HepG2 (cell line): ENCODE results near the gene ADAMTS17. TPM values are rescaled to one million over a fixed set of nuclear protein-coding genes. Genes with fewer than 3 reads are reported as not detected.

Experiments used
- ATAC-seq: fragments of 200-7000 bp; cut with Tn5 transposase; 3 replicates; pipeline ENCODE4 v1.9.1; 2020; ENCODE audit warnings: mild to moderate bottlenecking, moderate library complexity
- BruUV-seq: library from RNA; stranded (reverse); fragments of 400-500 nt; replicated peaks from 2 replicates; lab custom pipeline; 2021; lab: Mats Ljungman, UMichigan
- CTCF ChIA-PET: fragments of 300-600 bp; formaldehyde crosslinking; extraction: SDS; loops from one replicate; lab custom pipeline; 2021; ENCODE audit warnings: low total read pairs, inconsistent platforms, low intra/inter-chr PET ratio; lab: Yijun Ruan, JAX
- POLR2A ChIA-PET: fragments of 350-600 bp; sonication (Branson Sonifier 250); formaldehyde crosslinking; loops from one replicate; lab custom pipeline; 2020; ENCODE audit warnings: antibody characterized with exemption, inconsistent platforms; lab: Yijun Ruan, JAX
- DNase-seq: peaks from one replicate; pipeline ENCODE4 v3.0.0-alpha.2; 2015; ENCODE audit warnings: low spot score
- FAIRE-seq: peaks from 3 replicates; lab custom pipeline; 2011; peaks lifted over from hg19 to GRCh38; lab: Jason Lieb, UNC
- H2AFZ ChIP-seq: one replicate; pipeline ENCODE4 v1.6.1; 2011; ENCODE audit warnings: low read length, inconsistent platforms
- H3K27ac ChIP-seq: fragments of 300-600 bp; 3 replicates; pipeline ENCODE4 v1.8.0; 2011; ENCODE audit warnings: mixed run types, mild to moderate bottlenecking, mixed read lengths, low read length, inconsistent platforms; ENCODE audit not compliant: insufficient read depth; ENCODE audit errors: extremely low read length
- H3K27me3 ChIP-seq, 2 experiments: fragments of 200-600 bp in 1 of 2; 2 replicates in 1 of 2; 3 replicates in 1 of 2; pipeline versions ENCODE4 v1.6.0 to v1.8.0; 2011; ENCODE audit warnings: low read length in 2 of 2, mild to moderate bottlenecking in 2 of 2, moderate library complexity in 2 of 2, inconsistent platforms in 1 of 2; ENCODE audit not compliant: insufficient read depth in 2 of 2, control insufficient read depth in 1 of 2
- H3K36me3 ChIP-seq, 2 experiments: fragments of 200-600 bp in 1 of 2; replicated peaks in 1 of 2; 2 replicates in 1 of 2; 3 replicates in 1 of 2; pipeline versions ENCODE4 v1.5.1 to v1.8.0; 2011; ENCODE audit warnings: low read length in 2 of 2, inconsistent platforms in 1 of 2; ENCODE audit not compliant: insufficient read depth in 2 of 2, control insufficient read depth in 1 of 2
- H3K4me1 ChIP-seq: 2 replicates; pipeline ENCODE4 v1.5.1; 2012; ENCODE audit warnings: low read length, inconsistent platforms; ENCODE audit not compliant: insufficient read depth
- H3K4me2 ChIP-seq: 2 replicates; pipeline ENCODE4 v1.6.0; 2011; ENCODE audit warnings: low read depth, low read length, inconsistent platforms
- H3K4me3 ChIP-seq, 3 experiments: fragments of 200-600 bp in 1 of 3; sonication (generic), shearing (Covaris generic) in 1 of 3; replicated peaks in 1 of 3; 2 replicates each; pipeline ENCODE4 v1.5.1; 2011 to 2016; ENCODE audit warnings: low read length in 3 of 3, inconsistent platforms in 2 of 3, low read depth in 2 of 3, mild to moderate bottlenecking in 2 of 3, control low read depth in 1 of 3, mixed read lengths in 1 of 3; ENCODE audit not compliant: insufficient read depth in 1 of 3
- H3K79me2 ChIP-seq: one replicate; pipeline ENCODE4 v1.6.1; 2011; ENCODE audit warnings: low read length, inconsistent platforms; ENCODE audit not compliant: insufficient read depth
- H3K9ac ChIP-seq: 2 replicates; pipeline ENCODE4 v1.6.0; 2011; ENCODE audit warnings: mild to moderate bottlenecking, low read depth, low read length, inconsistent platforms; ENCODE audit not compliant: insufficient read depth
- H3K9me3 ChIP-seq: 2 replicates; pipeline ENCODE4 v1.5.1; 2012; ENCODE audit warnings: mild to moderate bottlenecking, low read length
- H4K20me1 ChIP-seq: 2 replicates; pipeline ENCODE4 v1.6.0; 2011; ENCODE audit warnings: inconsistent platforms, mild to moderate bottlenecking, low read length, moderate library complexity; ENCODE audit not compliant: insufficient read depth
- ASH2L ChIP-seq: fragments of 300-600, 200-600 bp; sonication (generic); IDR thresholded peaks from 2 replicates; pipeline ENCODE4 v1.7.0; 2017; ENCODE audit warnings: low read depth, mild to moderate bottlenecking, moderate library complexity, mixed read lengths, low read length; ENCODE audit not compliant: insufficient read length
- HNRNPLL ChIP-seq: fragments of 200-400 bp; formaldehyde crosslinking; IDR thresholded peaks from 2 replicates; pipeline ENCODE4 v1.6.1; 2017; ENCODE audit warnings: mild to moderate bottlenecking, low read depth, low read length; ENCODE audit not compliant: poor library complexity, severe bottlenecking
- KDM2A ChIP-seq: sonication (generic); formaldehyde crosslinking; IDR thresholded peaks from 2 replicates; pipeline ENCODE4 v1.4.0; 2020; ENCODE audit warnings: low read depth, missing genetic modification reagents, borderline replicate concordance
- KLF11 ChIP-seq: IDR thresholded peaks from 2 replicates; pipeline ENCODE4 v1.6.1; 2016; ENCODE audit warnings: missing compliant biosample characterization
- KMT2A ChIP-seq: sonication (generic); formaldehyde crosslinking; IDR thresholded peaks from 2 replicates; pipeline ENCODE4 v1.4.0; 2020; ENCODE audit warnings: missing genetic modification reagents
- MAF1 ChIP-seq: sonication (generic); formaldehyde crosslinking; IDR thresholded peaks from 2 replicates; pipeline ENCODE4 v1.5.0; 2020; ENCODE audit warnings: missing genetic modification reagents, borderline replicate concordance
- MIER2 ChIP-seq: IDR thresholded peaks from 2 replicates; pipeline ENCODE4 v1.6.1; 2016; ENCODE audit warnings: missing biosample characterization, missing genetic modification reagents
- NFYC ChIP-seq: IDR thresholded peaks from 2 replicates; pipeline ENCODE4 v1.6.1; 2016; ENCODE audit warnings: missing genetic modification reagents, missing compliant biosample characterization
- RFX3 ChIP-seq: IDR thresholded peaks from 2 replicates; pipeline ENCODE4 v1.6.1; 2016; ENCODE audit warnings: missing biosample characterization, missing genetic modification reagents
- RXRA ChIP-seq: sonication (generic); formaldehyde crosslinking; IDR thresholded peaks from 2 replicates; pipeline ENCODE4 v1.5.1; 2020; ENCODE audit warnings: missing genetic modification reagents
- SYNCRIP ChIP-seq: fragments of 200-400 bp; formaldehyde crosslinking; IDR thresholded peaks from 2 replicates; pipeline ENCODE4 v1.6.1; 2018; ENCODE audit warnings: mild to moderate bottlenecking, low read depth, low read length; ENCODE audit not compliant: insufficient read depth
- ZNF512B ChIP-seq: sonication (generic); formaldehyde crosslinking; IDR thresholded peaks from 2 replicates; pipeline ENCODE4 v1.5.1; 2020; ENCODE audit warnings: missing genetic modification reagents, mild to moderate bottlenecking, borderline replicate concordance
- ZNF670 ChIP-seq: sonication (generic); formaldehyde crosslinking; IDR thresholded peaks from 2 replicates; pipeline ENCODE4 v1.8.0; 2022; ENCODE audit warnings: mild to moderate bottlenecking, missing genetic modification reagents, borderline replicate concordance
- ZNF816 ChIP-seq: sonication (generic); formaldehyde crosslinking; IDR thresholded peaks from 2 replicates; pipeline ENCODE4 v1.8.0; 2022; ENCODE audit warnings: missing genetic modification reagents, mild to moderate bottlenecking, borderline replicate concordance
- ZSCAN9 ChIP-seq: IDR thresholded peaks from 2 replicates; pipeline ENCODE4 v1.6.1; 2016; ENCODE audit warnings: borderline replicate concordance
- WGBS: methylation state at CpG from one replicate; pipeline ENCODE4 v1.1.6; 2017; ENCODE audit warnings: low lambda C conversion rate; 5-methylcytosine and 5-hydroxymethylcytosine counted together
- in situ Hi-C: cut with HindIII; loops from 2 replicates; pipeline ENCODE4 v1.10.0; 2017; ENCODE audit warnings: low pct_unique_long_range_greater_than_20kb; ENCODE audit not compliant: extremely low pct_ligation_motif_present
- intact Hi-C: fragments of 100-400 bp; cut with micrococcal nuclease; formaldehyde crosslinking; loops from one replicate; pipeline ENCODE4 v1.10.0; 2022; ENCODE audit not compliant: unreplicated experiment
- polyA plus RNA-seq, 8 experiments: library from polyadenylated mRNA; depleted of rRNA in 3 of 8; stranded (reverse) in 7 of 8; unstranded in 1 of 8; fragments of >200 nt; fragmentation: Illumina TruSeq in 4 of 8; extraction: Trizol in 4 of 8; gene quantifications; 2 replicates each; pipeline versions ENCODE4 v1.2.1 to v1.2.3, GENCODE V29; 2011 to 2016; ENCODE audit warnings: low read depth in 4 of 8, missing spikeins in 1 of 8, mixed read lengths in 1 of 8; ENCODE audit not compliant: insufficient read depth in 1 of 8
- total RNA-seq, 5 experiments: library from RNA; depleted of rRNA; stranded (reverse); fragments of >200 nt; fragmentation: Illumina TruSeq; extraction: Trizol; gene quantifications; 2 replicates each; pipeline ENCODE4 v1.2.3, GENCODE V29; 2016; ENCODE audit warnings: low read depth in 1 of 5

Gene ADAMTS17
- total and polyA plus RNA-seq, 2 of the 13 experiments (the other 11 are each of a cell fraction or from before 2014, with no cell fraction given) = 0.02 to 0.04 TPM

- Histone ChIP-seq H4K20me1 (no peaks in the 10 kb centered on the region), H3K27me3 (no peaks in the 10 kb centered on the region; a peak in 2 of 5 replicates), H3K9ac (no peak overlapping the region), H3K4me3 (no peak overlapping the region), H3K4me2 (no peak overlapping the region), H3K4me1 (no peaks in the 10 kb centered on the region), H3K36me3 (no peaks in the 10 kb centered on the region), H3K27ac (no peak overlapping the region), H3K79me2 (no peaks in the 10 kb centered on the region), H3K9me3 (no peaks in the 10 kb centered on the region), H2AFZ (no peak overlapping the region)
- CTCF ChIA-PET = no interaction called here
- POLR2A ChIA-PET = no interaction called here
- intact Hi-C loops = no loop called here
- FAIRE-seq (no peak), DNase-seq (no peak), ATAC-seq (no peak)
- WGBS = 64% methylated on average over 4 of the region's 17 CpGs
- in situ Hi-C loops = no loop called here
- no peak for TF ChIP-seq KDM2A (CRISPR knock-in tag)
- no peak for TF ChIP-seq NFYC (CRISPR knock-in tag)
- TF ChIP-seq MAF1 = no peak
- no peak for TF ChIP-seq ZNF512B
- no peak for TF ChIP-seq KLF11 (CRISPR knock-in tag)
- no peak for TF ChIP-seq ZSCAN9 (CRISPR knock-in tag)
- TF ChIP-seq RFX3 (CRISPR knock-in tag) = no peak
- no peak for TF ChIP-seq HNRNPLL
- no peak for TF ChIP-seq KMT2A (CRISPR knock-in tag)
- no peak for TF ChIP-seq ZNF816 (CRISPR knock-in tag)
- TF ChIP-seq MIER2 = no peak
- no peak for TF ChIP-seq RXRA (CRISPR knock-in tag)
- no peak for TF ChIP-seq ZNF670
- TF ChIP-seq ASH2L = no peak
- TF ChIP-seq SYNCRIP = no peak
- BruUV-seq = no TSS peak
Measured at GRCh38 chr15:99983886-99984286, 357.9 kb downstream of the ADAMTS17 start.
